AG09309 (cell line): ENCODE data around the gene SAFB.

ENCODE experiments used
- DNase-seq: peaks from one replicate; pipeline ENCODE4 v3.0.0-alpha.2; 2010; ENCODE audit warnings: low read depth
- H3K4me3 ChIP-seq: 2 replicates; pipeline ENCODE4 v1.5.1; 2011; ENCODE audit warnings: mild to moderate bottlenecking, low read depth, low read length, moderate library complexity; ENCODE audit not compliant: control insufficient read depth
- CTCF ChIP-seq: IDR thresholded peaks from 2 replicates; pipeline ENCODE4 v1.5.1; 2011; ENCODE audit warnings: mild to moderate bottlenecking, low read depth, low read length, inconsistent platforms; ENCODE audit not compliant: insufficient read depth, control insufficient read depth; ENCODE audit errors: missing control alignments

The SAFB gene

DNA sequence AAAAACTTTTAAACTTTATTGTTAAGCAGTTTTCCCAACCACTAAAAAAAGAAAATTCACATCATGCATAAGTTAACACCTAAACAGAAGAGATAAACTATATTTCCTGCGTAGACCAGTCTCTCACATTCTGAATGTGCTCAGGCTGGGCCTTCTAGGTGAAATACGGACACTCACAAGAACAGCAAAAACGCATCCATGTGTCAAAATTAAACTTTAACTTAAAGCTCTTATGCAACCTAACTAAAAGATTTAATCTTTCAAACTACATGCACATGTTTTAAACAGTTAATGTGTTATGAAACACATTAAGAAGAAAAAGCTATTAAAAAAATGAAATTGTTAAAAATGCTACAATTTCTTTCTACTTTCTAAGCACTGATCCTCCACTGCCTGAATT is 2.9 kb upstream of the SAFB start:
- H3K4me3 ChIP-seq = no peak overlapping the region
- DNase-seq = no peak
- TF ChIP-seq CTCF = no peak

DNA sequence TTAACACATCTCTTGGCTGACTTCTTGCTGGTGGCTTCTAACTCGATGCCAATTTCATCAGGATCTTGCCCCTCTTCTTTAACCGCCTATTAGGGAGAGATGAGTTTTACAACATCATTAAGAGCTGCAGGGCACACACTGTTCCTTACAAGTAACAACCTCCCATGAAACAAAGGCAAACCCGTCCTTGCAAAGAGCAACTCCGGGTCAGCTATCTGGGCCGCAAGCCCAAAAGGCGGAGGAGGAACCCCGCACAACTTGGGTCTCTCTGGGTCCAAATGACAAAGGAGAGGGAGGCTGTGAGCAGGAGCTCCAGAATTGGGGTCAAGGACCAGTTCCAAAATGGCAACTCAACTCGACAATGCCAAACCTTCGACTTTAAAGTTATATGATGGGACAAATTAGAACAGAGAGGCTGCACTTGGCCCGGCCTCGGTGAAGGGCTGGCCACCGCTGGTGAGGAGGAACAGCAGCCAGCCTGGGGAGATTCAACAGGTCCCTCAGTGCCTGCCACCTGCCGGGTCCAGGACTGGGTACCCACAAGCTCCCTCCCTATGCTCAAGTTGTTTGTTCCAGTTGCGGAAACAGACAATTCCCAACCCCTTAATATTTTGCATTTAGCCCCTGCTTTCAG is 1.5 kb upstream of the SAFB start:
- TF ChIP-seq CTCF = no peak
- DNase-seq = no peak
- H3K4me3 ChIP-seq = peak overlapping the region; percentile 95

DNA sequence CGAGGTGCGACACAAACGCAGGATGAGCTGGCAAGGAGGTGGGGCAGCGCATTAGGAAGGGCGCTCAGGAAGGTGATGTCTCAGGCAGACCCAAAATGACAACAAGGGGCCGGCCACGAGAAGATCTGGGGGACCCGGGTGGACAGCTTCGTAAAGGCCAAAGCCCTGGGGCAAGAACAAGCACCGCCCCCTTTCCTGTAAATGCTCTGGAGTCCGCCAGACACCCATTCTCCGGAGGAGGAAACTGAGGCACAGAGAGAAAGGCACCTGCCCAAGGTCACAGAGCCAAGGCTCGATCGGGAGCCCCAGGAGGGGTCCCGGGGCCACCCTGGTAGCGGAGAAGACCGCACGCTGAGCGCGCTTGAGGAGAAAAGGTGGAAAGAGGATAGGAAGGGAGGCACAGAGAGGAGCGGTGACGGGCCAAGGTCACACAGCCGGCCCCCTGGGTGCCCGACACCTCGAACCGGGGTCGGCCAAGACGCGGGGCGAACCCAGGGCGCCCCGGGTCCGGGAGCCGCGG is 878 bp upstream of the SAFB start:
- DNase-seq = no peak
- TF ChIP-seq CTCF = no peak
- H3K4me3 ChIP-seq = peak overlapping the region; percentile 95

GRCh38 chr19:5623397-5624017 is 624 bp downstream of the SAFB start:
- no peak for DNase-seq
- peak overlapping the region; percentile 87 for H3K4me3 ChIP-seq
- TF ChIP-seq CTCF = no peak

DNA sequence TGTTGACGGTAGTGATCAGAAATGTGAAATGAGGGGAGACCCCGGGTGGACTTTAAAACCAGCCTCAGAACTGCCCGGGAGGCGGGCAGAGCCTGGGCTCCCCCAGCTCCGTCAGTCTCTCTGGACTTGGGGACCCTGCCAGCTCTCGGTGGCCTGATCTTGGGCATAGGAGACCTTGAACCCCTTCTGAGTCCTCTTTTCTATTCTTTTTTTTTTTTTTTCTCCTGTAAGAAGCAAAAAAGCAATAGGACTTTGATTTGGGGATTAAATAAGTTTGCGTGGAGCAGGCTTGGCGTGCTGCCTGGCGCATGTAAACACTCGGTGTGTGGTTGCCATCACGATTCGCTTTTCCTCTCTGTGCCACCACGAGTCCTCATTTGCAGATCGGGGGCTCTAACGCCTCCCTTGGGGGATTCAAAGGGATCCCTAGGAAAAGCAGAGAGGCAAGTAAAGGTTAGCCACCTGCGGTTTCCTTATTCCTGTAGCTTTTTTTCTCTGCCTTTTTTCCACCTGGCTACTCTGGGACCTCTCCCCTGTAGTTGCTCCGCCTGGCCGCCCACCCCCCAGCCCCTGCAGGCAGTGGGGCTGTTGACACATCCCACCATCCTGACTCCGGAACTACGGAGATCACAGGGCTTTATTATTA is 1.3 kb downstream of the SAFB start:
- DNase-seq = no peak
- no peak for TF ChIP-seq CTCF
- H3K4me3 ChIP-seq = peak overlapping the region; percentile 87

DNA sequence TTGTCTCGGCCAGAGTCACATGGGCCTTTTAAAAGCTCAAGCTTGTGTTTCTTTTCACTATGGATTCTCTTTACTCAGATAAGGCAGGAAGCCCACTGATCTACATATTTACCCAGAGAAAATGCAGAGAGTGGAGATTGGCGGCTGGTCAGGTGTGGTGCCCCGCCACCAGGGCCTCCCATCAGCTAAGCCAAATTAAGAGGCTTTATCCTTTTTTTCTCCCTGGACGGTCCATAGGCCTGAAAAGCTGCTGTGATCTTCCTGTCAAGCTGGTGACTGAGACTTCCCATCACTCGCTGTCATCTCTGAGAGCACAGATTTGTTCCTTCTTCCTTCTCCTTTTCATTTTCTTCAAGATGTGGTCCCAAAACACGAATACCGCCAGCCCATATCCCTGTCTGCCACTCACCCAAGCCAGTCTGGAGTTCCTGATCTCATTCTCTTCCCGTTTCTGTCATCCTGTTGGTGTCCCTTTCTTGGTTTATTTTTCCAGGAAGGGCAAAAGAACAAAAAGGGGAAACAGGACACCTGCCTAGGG is 1.9 kb downstream of the SAFB start:
- H3K4me3 ChIP-seq = peak overlapping the region; percentile 87
- no peak for DNase-seq
- TF ChIP-seq CTCF = no peak
